HG03139 (cell line): ENCODE data around the gene ACHE.
"Not testable (repeated sequence)": the region's sequence is repeated elsewhere in the genome, so short reads cannot be mapped to it uniquely, and the experiment has no call there.

Experiments used
- ATAC-seq: cut with Tn5 transposase; IDR thresholded peaks from one replicate; pipeline ENCODE4 v1.9.1; 2021; ENCODE audit not compliant: unreplicated experiment

ACHE gene

GRCh38 chr7:100865938-100866728, 29.6 kb downstream of the ACHE start:
- ATAC-seq = no peak

GRCh38 chr7:100865372-100865911, 30.2 kb downstream of the ACHE start:
- no peak for ATAC-seq

GRCh38 chr7:100864263-100864845, 31.3 kb downstream of the ACHE start:
- ATAC-seq = no peak

- no peak for ATAC-seq
These were observed 32.2 kb downstream of the ACHE start for GRCh38 chr7:100863406-100863950.

GRCh38 chr7:100861616-100861985, 34.1 kb downstream of the ACHE start:
- no peak for ATAC-seq

GRCh38 chr7:100860702-100861615, 34.7 kb downstream of the ACHE start:
- no peak for ATAC-seq

GRCh38 chr7:100859856-100860255, 35.8 kb downstream of the ACHE start:
- ATAC-seq = no peak

- no peak for ATAC-seq
These were observed 38.8 kb downstream of the ACHE start for GRCh38 chr7:100856871-100857282.

- ATAC-seq = no peak
These were observed 40.2 kb downstream of the ACHE start for GRCh38 chr7:100855515-100855914.

GRCh38 chr7:100854899-100855298, 40.8 kb downstream of the ACHE start:
- ATAC-seq = not testable (repeated sequence)

GRCh38 chr7:100854146-100854895, 41.4 kb downstream of the ACHE start:
- ATAC-seq = no peak

- peak; percentile 87 for ATAC-seq
These were observed 43.4 kb downstream of the ACHE start, which contains the start of gene SLC12A9 for GRCh38 chr7:100852048-100852872. TSS of gene SLC12A9 (plus strand) at chr7:100852713. CDS start at chr7:100854198, 1,485 bp downstream.

- ATAC-seq = no peak
These were observed 48.3 kb downstream of the ACHE start for GRCh38 chr7:100847360-100847759.

GRCh38 chr7:100840470-100841100, 55.1 kb downstream of the ACHE start:
- ATAC-seq = no peak
